HL-60 (cell line): ENCODE results near the gene SGMS1.

Experiments used
- DNase-seq, 2 experiments: peaks; one replicate each; pipeline ENCODE4 v3.0.0-alpha.2; 2010 to 2020; ENCODE audit warnings: low read depth in 1 of 2, low spot score in 1 of 2
- H3K27ac ChIP-seq: fragments of 250-450 bp; sonication (Bioruptor Pico); replicated peaks from 2 replicates; pipeline ENCODE4 v1.5.1; 2020; ENCODE audit warnings: mild to moderate bottlenecking, moderate library complexity
- H3K27me3 ChIP-seq: fragments of 250-450 bp; sonication (Bioruptor Pico); 2 replicates; pipeline ENCODE4 v1.5.1; 2021; ENCODE audit warnings: mild to moderate bottlenecking, moderate library complexity; ENCODE audit not compliant: insufficient read depth, poor library complexity, severe bottlenecking
- H3K4me3 ChIP-seq: replicated peaks from 2 replicates; pipeline ENCODE4 v1.5.1; 2011; ENCODE audit warnings: mild to moderate bottlenecking, control low read depth, low read length; ENCODE audit not compliant: insufficient read depth
- GABPA ChIP-seq: IDR thresholded peaks from 2 replicates; pipeline ENCODE4 v1.6.1; 2012; ENCODE audit warnings: low read depth
- POLR2AphosphoS5 ChIP-seq: IDR thresholded peaks from 2 replicates; pipeline ENCODE4 v1.6.1; 2012; ENCODE audit warnings: low read depth
- SPI1 ChIP-seq: IDR thresholded peaks from 2 replicates; pipeline ENCODE4 v1.6.1; 2012; ENCODE audit warnings: low read depth, mild to moderate bottlenecking, borderline replicate concordance
- TF ChIP-seq, protein P1 (sequence below): IDR thresholded peaks from 2 replicates; pipeline ENCODE4 v1.6.1; 2012; ENCODE audit warnings: low read depth; ENCODE audit not compliant: insufficient replicate concordance
- TF ChIP-seq, protein P2 (sequence below): IDR thresholded peaks from one replicate; pipeline ENCODE4 v1.5.1; 2011; ENCODE audit warnings: low read length, control low read depth, inconsistent platforms; ENCODE audit not compliant: insufficient read depth

SGMS1 gene

DNA sequence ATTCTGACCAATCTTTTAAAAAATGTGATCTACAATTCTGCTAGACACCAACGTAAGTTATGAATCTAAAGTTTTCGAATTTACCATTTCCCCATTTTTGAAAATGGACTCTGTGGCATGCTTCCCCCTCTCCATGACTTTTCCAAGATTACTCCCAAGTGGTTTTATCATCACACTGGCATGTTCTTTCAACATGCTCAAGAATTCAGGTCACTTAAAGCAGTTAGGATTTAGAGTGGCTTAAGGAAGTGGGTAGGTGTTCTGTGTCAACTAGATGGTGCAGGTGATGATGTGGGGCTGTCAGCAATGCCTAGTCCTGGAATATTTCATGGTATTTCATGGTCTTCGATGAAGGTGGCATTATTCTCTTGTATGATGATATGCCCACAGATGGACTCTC, 208.5 kb downstream of the SGMS1 start:
- no peak for DNase-seq
- no peaks in the 10 kb centered on the region for H3K27me3 ChIP-seq
- H3K27ac ChIP-seq, result no peak overlapping the region
- no peak overlapping the region for H3K4me3 ChIP-seq
- TF ChIP-seq SPI1 (no peak), POLR2AphosphoS5 (no peak)

DNA sequence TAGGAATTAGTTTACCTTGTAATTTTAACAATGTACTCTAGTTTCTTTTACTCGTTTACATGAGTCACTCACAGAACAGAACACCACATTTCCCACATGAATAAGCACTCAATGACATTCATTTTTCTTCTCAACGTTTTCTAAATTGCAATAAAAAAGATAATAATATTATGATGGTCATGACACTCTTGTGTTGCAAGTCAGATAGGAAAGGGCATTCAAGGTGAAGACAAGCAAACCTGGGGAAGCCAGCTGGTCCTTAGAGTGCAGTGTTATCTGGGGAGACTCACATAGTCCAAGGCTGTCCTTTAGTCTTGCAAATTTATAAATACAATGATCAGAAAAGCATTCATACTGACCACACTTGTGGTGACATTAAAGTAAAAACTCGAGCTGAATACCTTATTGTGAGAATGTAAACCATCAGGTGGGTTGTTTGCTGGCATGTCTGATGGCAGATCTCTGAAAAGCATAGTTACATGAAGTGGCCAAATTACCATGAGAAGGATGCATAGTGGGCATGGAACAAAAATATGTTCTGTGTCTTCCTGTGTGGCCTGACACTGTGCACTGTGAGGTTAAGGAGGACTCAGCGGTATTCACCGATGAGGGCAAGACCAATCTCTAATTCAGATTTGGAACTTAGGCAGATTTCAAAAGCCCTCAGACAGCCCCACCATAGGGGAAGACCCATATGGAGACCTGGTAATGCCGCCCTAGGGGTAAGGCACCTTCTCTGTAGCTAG, 213.5 kb downstream of the SGMS1 start:
- Histone ChIP-seq H3K4me3 (no peak overlapping the region), H3K27ac (no peak overlapping the region), H3K27me3 (no peaks in the 10 kb centered on the region)
- TF ChIP-seq, protein P1, sequence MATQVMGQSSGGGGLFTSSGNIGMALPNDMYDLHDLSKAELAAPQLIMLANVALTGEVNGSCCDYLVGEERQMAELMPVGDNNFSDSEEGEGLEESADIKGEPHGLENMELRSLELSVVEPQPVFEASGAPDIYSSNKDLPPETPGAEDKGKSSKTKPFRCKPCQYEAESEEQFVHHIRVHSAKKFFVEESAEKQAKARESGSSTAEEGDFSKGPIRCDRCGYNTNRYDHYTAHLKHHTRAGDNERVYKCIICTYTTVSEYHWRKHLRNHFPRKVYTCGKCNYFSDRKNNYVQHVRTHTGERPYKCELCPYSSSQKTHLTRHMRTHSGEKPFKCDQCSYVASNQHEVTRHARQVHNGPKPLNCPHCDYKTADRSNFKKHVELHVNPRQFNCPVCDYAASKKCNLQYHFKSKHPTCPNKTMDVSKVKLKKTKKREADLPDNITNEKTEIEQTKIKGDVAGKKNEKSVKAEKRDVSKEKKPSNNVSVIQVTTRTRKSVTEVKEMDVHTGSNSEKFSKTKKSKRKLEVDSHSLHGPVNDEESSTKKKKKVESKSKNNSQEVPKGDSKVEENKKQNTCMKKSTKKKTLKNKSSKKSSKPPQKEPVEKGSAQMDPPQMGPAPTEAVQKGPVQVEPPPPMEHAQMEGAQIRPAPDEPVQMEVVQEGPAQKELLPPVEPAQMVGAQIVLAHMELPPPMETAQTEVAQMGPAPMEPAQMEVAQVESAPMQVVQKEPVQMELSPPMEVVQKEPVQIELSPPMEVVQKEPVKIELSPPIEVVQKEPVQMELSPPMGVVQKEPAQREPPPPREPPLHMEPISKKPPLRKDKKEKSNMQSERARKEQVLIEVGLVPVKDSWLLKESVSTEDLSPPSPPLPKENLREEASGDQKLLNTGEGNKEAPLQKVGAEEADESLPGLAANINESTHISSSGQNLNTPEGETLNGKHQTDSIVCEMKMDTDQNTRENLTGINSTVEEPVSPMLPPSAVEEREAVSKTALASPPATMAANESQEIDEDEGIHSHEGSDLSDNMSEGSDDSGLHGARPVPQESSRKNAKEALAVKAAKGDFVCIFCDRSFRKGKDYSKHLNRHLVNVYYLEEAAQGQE, result no peak
- TF ChIP-seq POLR2AphosphoS5, result no peak
- TF ChIP-seq, protein P2, sequence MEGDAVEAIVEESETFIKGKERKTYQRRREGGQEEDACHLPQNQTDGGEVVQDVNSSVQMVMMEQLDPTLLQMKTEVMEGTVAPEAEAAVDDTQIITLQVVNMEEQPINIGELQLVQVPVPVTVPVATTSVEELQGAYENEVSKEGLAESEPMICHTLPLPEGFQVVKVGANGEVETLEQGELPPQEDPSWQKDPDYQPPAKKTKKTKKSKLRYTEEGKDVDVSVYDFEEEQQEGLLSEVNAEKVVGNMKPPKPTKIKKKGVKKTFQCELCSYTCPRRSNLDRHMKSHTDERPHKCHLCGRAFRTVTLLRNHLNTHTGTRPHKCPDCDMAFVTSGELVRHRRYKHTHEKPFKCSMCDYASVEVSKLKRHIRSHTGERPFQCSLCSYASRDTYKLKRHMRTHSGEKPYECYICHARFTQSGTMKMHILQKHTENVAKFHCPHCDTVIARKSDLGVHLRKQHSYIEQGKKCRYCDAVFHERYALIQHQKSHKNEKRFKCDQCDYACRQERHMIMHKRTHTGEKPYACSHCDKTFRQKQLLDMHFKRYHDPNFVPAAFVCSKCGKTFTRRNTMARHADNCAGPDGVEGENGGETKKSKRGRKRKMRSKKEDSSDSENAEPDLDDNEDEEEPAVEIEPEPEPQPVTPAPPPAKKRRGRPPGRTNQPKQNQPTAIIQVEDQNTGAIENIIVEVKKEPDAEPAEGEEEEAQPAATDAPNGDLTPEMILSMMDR, result no peak
- no peak for TF ChIP-seq GABPA
- TF ChIP-seq SPI1, result no peak
- no peak for DNase-seq

DNA sequence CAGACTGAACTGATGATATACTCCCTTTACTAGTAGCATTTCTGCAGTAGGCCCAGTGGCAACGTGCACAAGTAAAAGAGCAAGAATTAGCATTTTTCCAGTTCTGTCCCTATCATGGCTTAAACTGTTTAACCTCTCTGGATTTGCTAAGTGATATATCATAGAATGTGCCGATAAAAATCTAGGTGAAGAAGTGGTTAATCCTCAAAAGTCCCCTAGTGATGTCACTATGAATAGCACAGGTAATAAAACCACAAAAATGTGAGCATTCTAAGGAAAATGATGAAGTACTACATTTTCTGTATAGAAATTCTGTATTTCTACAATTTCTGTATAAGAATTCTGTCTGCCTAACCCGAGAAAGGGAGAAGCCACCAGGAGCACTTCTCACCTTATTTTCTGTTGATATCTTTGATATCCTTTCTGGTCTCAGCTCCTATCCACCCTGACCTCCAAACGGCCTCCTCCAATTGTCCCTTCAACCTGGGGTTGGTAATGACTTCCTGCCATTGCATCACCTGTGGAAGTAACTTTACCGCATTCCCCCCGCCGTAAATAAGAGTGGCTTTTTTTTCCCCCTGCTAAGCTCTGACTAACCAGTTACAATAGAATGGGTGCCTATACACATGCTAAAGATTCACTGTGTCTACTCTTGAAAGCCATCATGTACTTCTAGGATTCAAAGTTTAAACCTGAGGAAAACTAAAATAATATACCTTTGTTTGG, 216.5 kb downstream of the SGMS1 start:
- Histone ChIP-seq H3K27me3 (no peaks in the 10 kb centered on the region), H3K27ac (no peak overlapping the region), H3K4me3 (no peak overlapping the region)
- no peak for DNase-seq
- TF ChIP-seq POLR2AphosphoS5, result no peak
- no peak for TF ChIP-seq GABPA

DNA sequence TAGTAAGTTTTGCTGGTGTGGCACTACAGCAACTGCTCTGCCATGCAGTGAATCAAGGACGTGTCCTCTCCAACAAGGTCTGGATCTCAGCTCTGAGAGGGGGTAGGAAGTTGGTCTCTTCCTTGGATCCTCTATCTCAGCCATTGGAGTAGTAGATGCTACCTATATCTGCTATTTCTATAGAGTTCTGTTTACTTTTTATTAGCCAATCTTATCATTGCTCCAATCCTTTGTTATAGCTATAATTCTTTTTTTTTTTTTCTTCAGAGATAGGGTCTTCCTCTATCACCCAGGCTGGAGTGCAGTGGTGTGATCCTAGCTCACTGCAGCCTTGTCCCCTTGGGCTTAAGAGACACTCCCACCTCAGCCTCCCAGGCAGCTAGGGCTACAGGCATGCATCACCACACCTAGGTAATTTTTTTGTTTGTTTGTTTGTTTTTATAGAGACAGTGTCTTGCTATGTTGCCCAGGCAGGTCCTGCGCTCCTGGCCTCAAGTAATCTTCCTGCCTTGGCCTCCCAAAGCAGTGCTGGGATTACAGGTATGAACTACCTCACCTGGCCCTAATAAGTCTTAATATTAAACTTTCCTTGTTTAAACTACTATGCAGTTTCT, 217.2 kb downstream of the SGMS1 start:
- DNase-seq, result no peak
- Histone ChIP-seq H3K4me3 (no peak overlapping the region), H3K27me3 (no peaks in the 10 kb centered on the region), H3K27ac (no peak overlapping the region)
- TF ChIP-seq, protein P1, result no peak
- no peak for TF ChIP-seq GABPA
- TF ChIP-seq SPI1, result no peak
- TF ChIP-seq, protein P2, result no peak
- TF ChIP-seq POLR2AphosphoS5, result no peak
